Endometrial microvascular endothelial cells (primary cell): ENCODE measurements around the gene LRP1B. TPM values are rescaled to one million over a fixed set of nuclear protein-coding genes. Genes with fewer than 3 reads are reported as not detected.

Experiments used
- in situ Hi-C: cut with HindIII; loops from 2 replicates; pipeline ENCODE4 v1.10.0; 2017; ENCODE audit warnings: low sequenced_read_pairs, low pct_unique_long_range_greater_than_20kb; ENCODE audit errors: inconsistent ontology term
- total RNA-seq: library from RNA; depleted of rRNA; stranded (reverse); fragments of >200 nt; gene quantifications from one replicate; pipeline ENCODE4 v1.2.3, GENCODE V29; 2015; ENCODE audit errors: inconsistent ontology term

LRP1B gene
- total RNA-seq, 1 donor from 2014 or later, result not detected

- in situ Hi-C loops, result no loop called here
Measured at GRCh38 chr2:141519906-141520305, 610.9 kb downstream of the LRP1B start.

- in situ Hi-C loops, result no loop called here
Measured at GRCh38 chr2:141517852-141518421, 612.9 kb downstream of the LRP1B start.

- in situ Hi-C loops, result no loop called here
Measured at GRCh38 chr2:141517180-141517851, 613.5 kb downstream of the LRP1B start.

GRCh38 chr2:141515931-141516330 lies 614.9 kb downstream of the LRP1B start:
- in situ Hi-C loops, result no loop called here

GRCh38 chr2:141513853-141514252 lies 617.0 kb downstream of the LRP1B start:
- in situ Hi-C loops, result no loop called here

- in situ Hi-C loops, result no loop called here
Measured at GRCh38 chr2:141508806-141509595, 621.8 kb downstream of the LRP1B start.

GRCh38 chr2:141508086-141508752 lies 622.6 kb downstream of the LRP1B start:
- in situ Hi-C loops, result no loop called here

GRCh38 chr2:141506135-141506534 lies 624.7 kb downstream of the LRP1B start:
- in situ Hi-C loops, result no loop called here

GRCh38 chr2:141501752-141502151 lies 629.1 kb downstream of the LRP1B start:
- in situ Hi-C loops, result no loop called here

- in situ Hi-C loops, result no loop called here
Measured at GRCh38 chr2:141499123-141499522, 631.7 kb downstream of the LRP1B start.

- in situ Hi-C loops, result no loop called here
Measured at GRCh38 chr2:141498561-141498960, 632.3 kb downstream of the LRP1B start.

- in situ Hi-C loops, result no loop called here
Measured at GRCh38 chr2:141497272-141497671, 633.5 kb downstream of the LRP1B start.

- in situ Hi-C loops, result no loop called here
Measured at GRCh38 chr2:141496810-141497209, 634.0 kb downstream of the LRP1B start.

- in situ Hi-C loops, result no loop called here
Measured at GRCh38 chr2:141493936-141494335, 636.9 kb downstream of the LRP1B start.

GRCh38 chr2:141492816-141493215 lies 638.0 kb downstream of the LRP1B start:
- in situ Hi-C loops, result no loop called here

GRCh38 chr2:141490886-141491285 lies 639.9 kb downstream of the LRP1B start:
- in situ Hi-C loops, result no loop called here

GRCh38 chr2:141482697-141483096 lies 648.1 kb downstream of the LRP1B start:
- in situ Hi-C loops, result no loop called here

GRCh38 chr2:141475801-141476200 lies 655.0 kb downstream of the LRP1B start:
- in situ Hi-C loops, result no loop called here

GRCh38 chr2:141468761-141469160 lies 662.1 kb downstream of the LRP1B start:
- in situ Hi-C loops, result no loop called here

GRCh38 chr2:141467331-141467730 lies 663.5 kb downstream of the LRP1B start:
- in situ Hi-C loops, result no loop called here
